IMR-90 (cell line): Measurements from ENCODE around the gene PIAS3. TPM values are rescaled to one million over a fixed set of nuclear protein-coding genes. Genes with fewer than 3 reads are reported as not detected.
A peak's percentile ranks its signal among the peaks of the same experiment; 100 is the strongest.

ENCODE experiments used
- ATAC-seq: fragments of 200-7000 bp; cut with Tn5 transposase; 2 replicates; pipeline ENCODE4 v1.9.1; 2020; ENCODE audit warnings: low read depth, mild to moderate bottlenecking, moderate library complexity
- BruUV-seq: library from RNA; stranded (reverse); fragments of 400-500 nt; replicated peaks from 2 replicates; lab custom pipeline; 2021; lab: Mats Ljungman, UMichigan
- CTCF ChIA-PET: fragments of 300-600 bp; formaldehyde crosslinking; extraction: SDS; loops from one replicate; lab custom pipeline; 2021; ENCODE audit warnings: antibody characterized with exemption; lab: Yijun Ruan, JAX
- POLR2A ChIA-PET: fragments of 300-600 bp; sonication (Branson Sonifier 250); formaldehyde crosslinking; loops from one replicate; lab custom pipeline; 2022; ENCODE audit warnings: antibody characterized with exemption; ENCODE audit not compliant: unreplicated experiment; lab: Charles Lee
- DNase-seq: peaks from one replicate; pipeline ENCODE4 v3.0.0; 2013
- H2AFZ ChIP-seq: replicated peaks from 2 replicates; pipeline ENCODE3; 2013; ENCODE audit warnings: low read length, mild to moderate bottlenecking; ENCODE audit not compliant: poor library complexity
- H2AK5ac ChIP-seq: 2 replicates; pipeline ENCODE4 v1.6.1; 2013; ENCODE audit warnings: low read depth, low read length, inconsistent platforms
- H2AK9ac ChIP-seq: replicated peaks from 2 replicates; pipeline ENCODE3; 2013; ENCODE audit warnings: mild to moderate bottlenecking, low read depth, low read length, moderate library complexity; ENCODE audit not compliant: poor library complexity
- H2BK120ac ChIP-seq: 2 replicates; pipeline ENCODE4 v1.6.1; 2013; ENCODE audit warnings: low read depth, low read length, inconsistent platforms
- H2BK15ac ChIP-seq: 3 replicates; pipeline ENCODE4 v1.6.1; 2013; ENCODE audit warnings: low read depth, low read length, inconsistent platforms
- H2BK20ac ChIP-seq: 2 replicates; pipeline ENCODE4 v1.6.1; 2013; ENCODE audit warnings: low read depth, mild to moderate bottlenecking, inconsistent platforms, low read length, moderate library complexity
- H2BK5ac ChIP-seq: 2 replicates; pipeline ENCODE4 v1.6.1; 2013; ENCODE audit warnings: mild to moderate bottlenecking, low read depth, low read length, inconsistent platforms; ENCODE audit not compliant: poor library complexity, severe bottlenecking
- H3K14ac ChIP-seq: replicated peaks from 2 replicates; pipeline ENCODE4 v1.6.1; 2013; ENCODE audit warnings: low read depth, low read length, inconsistent platforms
- H3K18ac ChIP-seq: 2 replicates; pipeline ENCODE4 v1.6.1; 2013; ENCODE audit warnings: low read depth, low read length, control low read depth
- H3K23ac ChIP-seq: 2 replicates; pipeline ENCODE4 v1.6.1; 2013; ENCODE audit warnings: low read depth, low read length, inconsistent platforms
- H3K27ac ChIP-seq: 2 replicates; pipeline ENCODE4 v1.5.1; 2013; ENCODE audit warnings: mild to moderate bottlenecking, control low read depth, low read length; ENCODE audit not compliant: insufficient read depth
- H3K27me3 ChIP-seq: 2 replicates; pipeline ENCODE4 v1.6.1; 2013; ENCODE audit warnings: low read length; ENCODE audit not compliant: control insufficient read depth, insufficient read depth
- H3K36me3 ChIP-seq: 2 replicates; pipeline ENCODE4 v1.6.1; 2013; ENCODE audit warnings: low read length, mixed read lengths; ENCODE audit not compliant: control insufficient read depth, insufficient read depth
- H3K4ac ChIP-seq: 2 replicates; pipeline ENCODE4 v1.6.1; 2013; ENCODE audit warnings: low read depth, low read length, inconsistent platforms
- H3K4me1 ChIP-seq: 2 replicates; pipeline ENCODE4 v1.6.1; 2013; ENCODE audit warnings: low read length, mixed read lengths; ENCODE audit not compliant: control insufficient read depth, insufficient read depth
- H3K4me2 ChIP-seq: 2 replicates; pipeline ENCODE4 v1.6.1; 2013; ENCODE audit warnings: low read depth, mild to moderate bottlenecking, control low read depth, low read length, moderate library complexity
- H3K4me3 ChIP-seq: 2 replicates; pipeline ENCODE4 v1.5.1; 2013; ENCODE audit warnings: low read depth, mild to moderate bottlenecking, control low read depth, low read length, moderate library complexity; ENCODE audit not compliant: insufficient read depth
- H3K56ac ChIP-seq: 2 replicates; pipeline ENCODE4 v1.6.1; 2013; ENCODE audit warnings: low read length, inconsistent platforms; ENCODE audit not compliant: insufficient read depth; ENCODE audit errors: extremely low read depth
- H3K79me1 ChIP-seq, 2 experiments: 2 replicates each; pipeline ENCODE4 v1.6.1; 2013; ENCODE audit warnings: low read length in 2 of 2, inconsistent platforms in 1 of 2, low read depth in 1 of 2
- H3K9ac ChIP-seq: 2 replicates; pipeline ENCODE4 v1.6.1; 2013; ENCODE audit warnings: low read depth, low read length, control low read depth
- H3K9me1 ChIP-seq: 2 replicates; pipeline ENCODE4 v1.6.1; 2013; ENCODE audit warnings: low read length, inconsistent platforms; ENCODE audit not compliant: insufficient read depth
- H3K9me3 ChIP-seq: 2 replicates; pipeline ENCODE4 v1.6.1; 2013; ENCODE audit warnings: low read length; ENCODE audit not compliant: control insufficient read depth, insufficient read depth
- H4K20me1 ChIP-seq: 2 replicates; pipeline ENCODE4 v1.6.1; 2013; ENCODE audit warnings: low read length, inconsistent platforms; ENCODE audit not compliant: insufficient read depth
- H4K5ac ChIP-seq: 2 replicates; pipeline ENCODE4 v1.6.1; 2013; ENCODE audit warnings: mild to moderate bottlenecking, low read depth, low read length, control low read depth
- H4K8ac ChIP-seq, 2 experiments: 2 replicates each; pipeline ENCODE4 v1.6.1; 2013; ENCODE audit warnings: low read depth in 2 of 2, low read length in 2 of 2, control low read depth in 1 of 2, inconsistent platforms in 1 of 2
- H4K91ac ChIP-seq: 2 replicates; pipeline ENCODE4 v1.6.1; 2013; ENCODE audit warnings: low read depth, low read length, inconsistent platforms; ENCODE audit not compliant: insufficient read depth
- BHLHE40 ChIP-seq: fragments of 150-350 bp; IDR thresholded peaks from 2 replicates; pipeline ENCODE4 v1.6.1; 2016; ENCODE audit warnings: mild to moderate bottlenecking, low read depth, low read length
- CEBPB ChIP-seq: IDR thresholded peaks from 2 replicates; pipeline ENCODE4 v1.6.1; 2012; ENCODE audit warnings: low read depth, low read length, improper control_type of control experiment
- CHD1 ChIP-seq: IDR thresholded peaks from 2 replicates; pipeline ENCODE4 v1.6.1; 2012; ENCODE audit warnings: low read depth, low read length, improper control_type of control experiment
- ELK1 ChIP-seq: fragments of 150-350 bp; IDR thresholded peaks from 2 replicates; pipeline ENCODE4 v1.6.1; 2016; ENCODE audit warnings: low read depth, mild to moderate bottlenecking, low read length, moderate library complexity, borderline replicate concordance
- FOS ChIP-seq: fragments of 150-350 bp; IDR thresholded peaks from 2 replicates; pipeline ENCODE4 v1.6.1; 2016; ENCODE audit warnings: low read depth, low read length
- MAFK ChIP-seq: IDR thresholded peaks from 2 replicates; pipeline ENCODE4 v1.6.1; 2012; ENCODE audit warnings: low read depth, low read length, improper control_type of control experiment
- MAZ ChIP-seq: IDR thresholded peaks from 2 replicates; pipeline ENCODE4 v1.6.1; 2012; ENCODE audit warnings: low read depth, mild to moderate bottlenecking, low read length, improper control_type of control experiment, moderate library complexity, borderline replicate concordance
- MXI1 ChIP-seq: IDR thresholded peaks from 2 replicates; pipeline ENCODE4 v1.6.1; 2012; ENCODE audit warnings: low read depth, mild to moderate bottlenecking, low read length, moderate library complexity, borderline replicate concordance
- NFE2L2 ChIP-seq: fragments of 150-350 bp; IDR thresholded peaks from 2 replicates; pipeline ENCODE4 v1.6.1; 2016; ENCODE audit warnings: low read depth, mild to moderate bottlenecking, low read length
- POLR2A ChIP-seq: IDR thresholded peaks from 2 replicates; pipeline ENCODE4 v1.6.1; 2012; ENCODE audit warnings: mild to moderate bottlenecking, low read depth, low read length
- RAD21 ChIP-seq: IDR thresholded peaks from 2 replicates; pipeline ENCODE4 v1.6.1; 2012; ENCODE audit warnings: low read length, improper control_type of control experiment
- RCOR1 ChIP-seq: IDR thresholded peaks from 2 replicates; pipeline ENCODE4 v1.6.1; 2012; ENCODE audit warnings: mild to moderate bottlenecking, low read length, improper control_type of control experiment; ENCODE audit not compliant: insufficient replicate concordance
- RFX5 ChIP-seq: IDR thresholded peaks from 2 replicates; pipeline ENCODE4 v1.8.0; 2012; ENCODE audit warnings: low read depth, mild to moderate bottlenecking, low read length, moderate library complexity
- SMC3 ChIP-seq: fragments of 150-350 bp; IDR thresholded peaks from 2 replicates; pipeline ENCODE4 v1.6.1; 2016; ENCODE audit warnings: low read depth, mild to moderate bottlenecking, antibody characterized with exemption, low read length, moderate library complexity
- USF2 ChIP-seq: fragments of 150-350 bp; IDR thresholded peaks from 2 replicates; pipeline ENCODE4 v1.6.1; 2017; ENCODE audit warnings: mild to moderate bottlenecking, antibody characterized with exemption, low read length, low read depth
- WGBS, 2 experiments: methylation state at CpG; one replicate each; pipeline versions ENCODE4 v1.1.5 to v1.1.7; 2013; ENCODE audit warnings: missing lambda C conversion rate in 2 of 2; ENCODE audit not compliant: insufficient read length in 1 of 2; ENCODE audit errors: extremely low coverage in 2 of 2; 5-methylcytosine and 5-hydroxymethylcytosine counted together
- dilution Hi-C: fragments of 300-500 bp; cut with HindIII; formaldehyde crosslinking; loops from one replicate; pipeline ENCODE4 v1.14.3; 2018; ENCODE audit warnings: low sequenced_read_pairs; ENCODE audit not compliant: unreplicated experiment
- in situ Hi-C: fragments of 300-500 bp; cut with MboI; formaldehyde crosslinking; loops from 3 replicates; pipeline ENCODE4 v1.14.3; 2019; ENCODE audit warnings: low sequenced_read_pairs, inconsistent platforms, mixed read lengths
- intact Hi-C: fragments of 100-400 bp; cut with micrococcal nuclease; formaldehyde crosslinking; loops from 2 replicates; pipeline ENCODE4 v1.10.0; 2022
- polyA plus RNA-seq, 3 experiments: library from polyadenylated mRNA; depleted of rRNA; stranded (reverse); fragments of >200 nt; gene quantifications; 2 replicates each; pipeline ENCODE4 v1.2.3, GENCODE V29; 2012; ENCODE audit warnings: low replicate concordance in 1 of 3
- total RNA-seq: library from RNA; depleted of rRNA; stranded (reverse); fragments of >200 nt; gene quantifications from 2 replicates; pipeline ENCODE4 v1.2.3, GENCODE V29; 2012
- TF ChIP-seq, protein P1 (sequence below): conservative IDR thresholded peaks from 2 replicates; pipeline ENCODE4 v1.5.1; 2012; ENCODE audit warnings: mild to moderate bottlenecking, low read depth, low read length, improper control_type of control experiment

The PIAS3 gene
- total and polyA plus RNA-seq, 2 of the 4 experiments (the other 2 are of a cell fraction), result 11.1 to 53.7 TPM

GRCh38 chr1:145826030-145826429, 32.9 kb downstream of the PIAS3 start:
- ChIA-PET POLR2A (interaction anchor here (0.7 kb wide), 1 partner anchor 9 kb away, joined by 3 read pairs; no protein-coding TSS in a partner anchor), CTCF (interaction anchor here (1.6 kb wide), 1 partner anchor 13 kb away, joined by 3 read pairs; no protein-coding TSS in a partner anchor)
- intact Hi-C loops, result loop anchor here (10.0 kb wide), 1 partner anchor 101 kb away; no protein-coding TSS in a partner anchor
- Histone ChIP-seq H2AK5ac (no peak overlapping the region), H4K5ac (no peak overlapping the region), H3K56ac (no peak overlapping the region), H4K20me1 (no peaks in the 10 kb centered on the region), H3K4ac (no peak overlapping the region), H3K9me3 (no peaks in the 10 kb centered on the region), H3K18ac (no peak overlapping the region), H2BK5ac (no peak overlapping the region), H2BK120ac (no peak overlapping the region), H2AK9ac (no peak overlapping the region), H3K4me2 (peak overlapping the region; percentile 44; the same call in 1 of the 2 replicates), H3K4me3 (no peak overlapping the region), H3K4me1 (0 out of 2 replicates have a peak, but pooled peaks cover 2% of the 10 kb centered on the region), H3K23ac (peak overlapping the region; percentile 6; the same call in 1 of the 2 replicates), H3K27me3 (no peaks in the 10 kb centered on the region), H2AFZ (no peak overlapping the region), H3K14ac (no peak overlapping the region), H4K8ac (no peak overlapping the region), H3K79me1 (peaks cover 28 to 51% of the 10 kb centered on the region in 2 experiments), H4K91ac (no peak overlapping the region), H3K36me3 (peaks cover 26% of the 10 kb centered on the region), H2BK15ac (no peak overlapping the region), H3K27ac (no peak overlapping the region), H3K9ac (no peak overlapping the region), H2BK20ac (no peak overlapping the region), H3K9me1 (peaks cover 6% of the 10 kb centered on the region)
- ATAC-seq (no peak), DNase-seq (no peak)
- TF ChIP-seq CHD1, result no peak
- TF ChIP-seq USF2, result no peak
- no peak for TF ChIP-seq NFE2L2
- TF ChIP-seq RFX5, result no peak
- TF ChIP-seq SMC3, result no peak
- no peak for TF ChIP-seq FOS
- no peak for TF ChIP-seq MAZ
- no peak for TF ChIP-seq RCOR1
- TF ChIP-seq, protein P1, sequence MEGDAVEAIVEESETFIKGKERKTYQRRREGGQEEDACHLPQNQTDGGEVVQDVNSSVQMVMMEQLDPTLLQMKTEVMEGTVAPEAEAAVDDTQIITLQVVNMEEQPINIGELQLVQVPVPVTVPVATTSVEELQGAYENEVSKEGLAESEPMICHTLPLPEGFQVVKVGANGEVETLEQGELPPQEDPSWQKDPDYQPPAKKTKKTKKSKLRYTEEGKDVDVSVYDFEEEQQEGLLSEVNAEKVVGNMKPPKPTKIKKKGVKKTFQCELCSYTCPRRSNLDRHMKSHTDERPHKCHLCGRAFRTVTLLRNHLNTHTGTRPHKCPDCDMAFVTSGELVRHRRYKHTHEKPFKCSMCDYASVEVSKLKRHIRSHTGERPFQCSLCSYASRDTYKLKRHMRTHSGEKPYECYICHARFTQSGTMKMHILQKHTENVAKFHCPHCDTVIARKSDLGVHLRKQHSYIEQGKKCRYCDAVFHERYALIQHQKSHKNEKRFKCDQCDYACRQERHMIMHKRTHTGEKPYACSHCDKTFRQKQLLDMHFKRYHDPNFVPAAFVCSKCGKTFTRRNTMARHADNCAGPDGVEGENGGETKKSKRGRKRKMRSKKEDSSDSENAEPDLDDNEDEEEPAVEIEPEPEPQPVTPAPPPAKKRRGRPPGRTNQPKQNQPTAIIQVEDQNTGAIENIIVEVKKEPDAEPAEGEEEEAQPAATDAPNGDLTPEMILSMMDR, result no peak
- TF ChIP-seq BHLHE40, result no peak
- TF ChIP-seq RAD21, result no peak
- TF ChIP-seq MXI1, result no peak
- TF ChIP-seq ELK1, result no peak
- TF ChIP-seq POLR2A, result no peak
- no peak for TF ChIP-seq CEBPB
- no peak for TF ChIP-seq MAFK
- dilution Hi-C loops, result no loop called here
- in situ Hi-C loops, result no loop called here
- WGBS, 2 experiments, result no CpG with 5 or more reads among the region's 2 CpGs
- BruUV-seq, result no TSS peak
